ENCODE measurements around the gene CYP27A1. TPM values are rescaled to one million over a fixed set of nuclear protein-coding genes. Genes with fewer than 3 reads are reported as not detected.

CYP27A1 gene
- total RNA-seq, 2 experiments from 2014 or later, result 0.23 TPM; not detected in 1

- Histone ChIP-seq H3K4me3 (ENCODE audit: low read depth, low read length, poor library complexity, severe bottlenecking) (no peak overlapping the region), H2AFZ (ENCODE audit: low read length) (no peak overlapping the region), H3K9me3 (ENCODE audit: low read length) (no peaks in the 10 kb centered on the region), H3K4me1 (ENCODE audit: insufficient read depth, low read length, poor library complexity, severe bottlenecking) (no peaks in the 10 kb centered on the region), H3K79me2 (ENCODE audit: insufficient read depth, low read depth, low read length) (no peaks in the 10 kb centered on the region), H3K27ac (ENCODE audit: low read depth, low read length, poor library complexity, severe bottlenecking) (no peak overlapping the region), H4K20me1 (ENCODE audit: insufficient read depth, low read length) (no peaks in the 10 kb centered on the region), H3K36me3 (ENCODE audit: insufficient read depth, low read length) (peaks cover 95% of the 10 kb centered on the region), H3K9me2 (ENCODE audit: insufficient read depth, low read length) (no peaks in the 10 kb centered on the region), H3K4me2 (ENCODE audit: low read length) (no peak overlapping the region)
- DNase-seq (ENCODE audit: low spot score), result no peak
- no peak for TF ChIP-seq EZH2phosphoT487 (IDR thresholded peaks at IDR 0.05; ENCODE audit: borderline replicate concordance, low read depth, low read length)
- TF ChIP-seq CTCF (conservative IDR thresholded peaks at IDR 0.05; ENCODE audit: low read length), result no peak
- BruUV-seq (replicated peaks), result no TSS peak
- ChIA-PET POLR2A (no interaction called here), CTCF (ENCODE audit: unreplicated experiment) (no interaction called here)
- intact Hi-C loops (cut with micrococcal nuclease; ENCODE audit: unreplicated experiment), result no loop called here
Measured at GRCh38 chr2:218743068-218743467, 38.9 kb upstream of the CYP27A1 start.

GRCh38 chr2:218744615-218745014 lies 37.3 kb upstream of the CYP27A1 start:
- no peaks in the 10 kb centered on the region for H3K4me1 ChIP-seq (ENCODE audit: insufficient read depth, low read length, poor library complexity, severe bottlenecking)
- no peak overlapping the region for H3K4me3 ChIP-seq (ENCODE audit: low read depth, low read length, poor library complexity, severe bottlenecking)
- DNase-seq (ENCODE audit: low spot score), result no peak
- H3K9me3 ChIP-seq (ENCODE audit: low read length), result no peaks in the 10 kb centered on the region
- intact Hi-C loops (cut with micrococcal nuclease; ENCODE audit: unreplicated experiment), result no loop called here
- H2AFZ ChIP-seq (ENCODE audit: low read length), result no peak overlapping the region
- ChIA-PET CTCF (ENCODE audit: unreplicated experiment) (no interaction called here), POLR2A (interaction anchor here (1.0 kb wide), 1 partner anchor 10 kb away, joined by 4 read pairs; no protein-coding TSS in a partner anchor)
- no peak overlapping the region for H3K4me2 ChIP-seq (ENCODE audit: low read length)
- H3K79me2 ChIP-seq (ENCODE audit: insufficient read depth, low read depth, low read length), result no peaks in the 10 kb centered on the region
- H3K9me2 ChIP-seq (ENCODE audit: insufficient read depth, low read length), result no peaks in the 10 kb centered on the region
- H4K20me1 ChIP-seq (ENCODE audit: insufficient read depth, low read length), result no peaks in the 10 kb centered on the region
- no peak overlapping the region for H3K27ac ChIP-seq (ENCODE audit: low read depth, low read length, poor library complexity, severe bottlenecking)
- BruUV-seq (replicated peaks), result no TSS peak
- H3K36me3 ChIP-seq (ENCODE audit: insufficient read depth, low read length), result peaks cover 95% of the 10 kb centered on the region
- TF ChIP-seq CTCF (conservative IDR thresholded peaks at IDR 0.05; ENCODE audit: low read length), result no peak
- no peak for TF ChIP-seq EZH2phosphoT487 (IDR thresholded peaks at IDR 0.05; ENCODE audit: borderline replicate concordance, low read depth, low read length)

DNA sequence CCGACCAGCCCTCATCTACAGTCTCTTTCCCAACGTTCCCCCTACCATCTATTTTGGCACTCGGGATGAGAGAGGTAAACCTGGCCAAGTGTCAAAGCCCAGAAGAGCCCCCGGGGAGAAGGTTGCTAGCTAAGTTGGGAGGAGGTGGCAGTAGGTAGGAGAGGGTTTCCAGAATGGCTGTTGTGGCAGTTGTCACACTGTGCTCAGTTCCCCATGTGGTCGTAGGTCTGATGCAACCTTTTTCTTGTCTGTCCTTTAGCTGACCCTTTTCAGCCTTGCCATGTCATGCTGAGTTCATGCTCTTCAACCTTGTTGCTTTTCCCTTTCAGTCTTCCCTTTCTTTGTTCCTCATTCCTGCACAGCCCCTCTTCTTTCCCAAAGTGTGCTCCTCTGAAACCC lies 36.8 kb upstream of the CYP27A1 start:
- CTCF ChIA-PET (ENCODE audit: unreplicated experiment), result no interaction called here
- Histone ChIP-seq H3K4me1 (ENCODE audit: insufficient read depth, low read length, poor library complexity, severe bottlenecking) (no peaks in the 10 kb centered on the region), H4K20me1 (ENCODE audit: insufficient read depth, low read length) (no peaks in the 10 kb centered on the region), H3K9me2 (ENCODE audit: insufficient read depth, low read length) (no peaks in the 10 kb centered on the region), H2AFZ (ENCODE audit: low read length) (no peak overlapping the region), H3K9me3 (ENCODE audit: low read length) (no peaks in the 10 kb centered on the region), H3K79me2 (ENCODE audit: insufficient read depth, low read depth, low read length) (no peaks in the 10 kb centered on the region), H3K27ac (ENCODE audit: low read depth, low read length, poor library complexity, severe bottlenecking) (no peak overlapping the region), H3K4me2 (ENCODE audit: low read length) (no peak overlapping the region), H3K4me3 (ENCODE audit: low read depth, low read length, poor library complexity, severe bottlenecking) (no peak overlapping the region), H3K36me3 (ENCODE audit: insufficient read depth, low read length) (peaks cover 95% of the 10 kb centered on the region)
- TF ChIP-seq CTCF (conservative IDR thresholded peaks at IDR 0.05; ENCODE audit: low read length), result no peak
- TF ChIP-seq EZH2phosphoT487 (IDR thresholded peaks at IDR 0.05; ENCODE audit: borderline replicate concordance, low read depth, low read length), result no peak
- DNase-seq (ENCODE audit: low spot score), result no peak
- POLR2A ChIA-PET, result no interaction called here
- no TSS peak for BruUV-seq (replicated peaks)
- intact Hi-C loops (cut with micrococcal nuclease; ENCODE audit: unreplicated experiment), result no loop called here
